ENCODE results near the gene DACT3.

The DACT3 gene

GRCh38 chr19:46665072-46665471, 4.1 kb upstream of the DACT3 start:
- DNase-seq (ENCODE audit: low read depth, low spot score), result no peak

GRCh38 chr19:46661735-46662592, 982 bp upstream of the DACT3 start:
- peak; percentile 91 for DNase-seq (ENCODE audit: low read depth, low spot score)

DNA sequence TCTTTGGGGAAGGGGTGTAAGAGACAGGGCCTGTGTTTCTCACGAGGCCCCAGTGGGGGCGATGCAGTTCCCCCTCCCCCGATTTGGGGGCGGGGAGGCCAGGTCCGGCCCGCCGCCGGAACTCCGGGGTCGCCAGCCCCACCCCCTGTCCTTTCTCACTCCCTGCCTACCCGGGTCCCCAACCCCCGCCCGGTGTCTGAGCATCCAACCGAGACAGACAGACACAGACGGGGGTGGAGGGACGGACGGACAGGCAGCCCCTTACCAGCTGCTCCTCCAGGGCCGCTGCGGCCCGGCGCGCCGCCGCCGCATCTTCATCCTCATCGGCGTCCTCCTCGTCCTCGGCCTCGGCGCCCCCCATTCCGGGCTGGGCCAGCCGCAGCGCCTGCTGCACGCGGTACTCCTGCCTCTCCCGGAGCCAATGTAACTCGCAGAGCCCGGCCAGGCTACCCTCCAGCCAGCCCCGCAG, 397 bp downstream of the DACT3 start:
- peak; percentile 28 for DNase-seq (ENCODE audit: low read depth, low spot score)

- DNase-seq (ENCODE audit: low read depth, low spot score), result peak; percentile 38
These were observed 919 bp downstream of the DACT3 start for GRCh38 chr19:46660008-46660517.

GRCh38 chr19:46659151-46660007, 1.6 kb downstream of the DACT3 start:
- peak; percentile 66 for DNase-seq (ENCODE audit: low read depth, low spot score)

- no peak for DNase-seq (ENCODE audit: low read depth, low spot score)
These were observed 4.4 kb downstream of the DACT3 start for GRCh38 chr19:46656541-46656940.

DNA sequence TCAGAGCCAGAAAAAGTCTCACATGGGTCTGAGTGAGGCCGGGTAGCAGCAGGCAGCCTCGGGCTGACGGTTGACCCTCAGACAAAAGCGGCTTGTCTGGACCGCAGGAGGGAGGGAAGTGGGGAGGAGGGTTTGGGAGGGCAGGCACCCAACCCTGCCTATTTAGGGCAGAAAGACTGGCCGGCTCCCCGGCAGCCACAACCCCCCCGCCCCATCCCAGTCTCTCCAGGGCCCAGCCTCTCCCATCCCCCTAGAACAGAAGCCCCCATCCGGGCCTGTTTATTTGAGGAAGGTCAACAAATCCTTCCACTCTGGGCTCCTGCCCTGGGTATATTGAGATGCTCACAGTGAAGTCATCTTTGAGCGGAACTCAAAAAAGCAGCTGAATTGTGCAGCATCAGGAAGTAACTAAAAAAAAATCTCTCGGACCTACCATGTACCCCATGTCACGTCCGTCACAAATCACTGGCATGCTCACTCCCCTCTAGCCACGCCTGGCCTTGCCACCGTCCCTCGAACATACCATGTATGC, 6.3 kb downstream of the DACT3 start:
- no peak for DNase-seq (ENCODE audit: low read depth, low spot score)

- no peak for DNase-seq (ENCODE audit: low read depth, low spot score)
These were observed 10.5 kb downstream of the DACT3 start for GRCh38 chr19:46650445-46650844.

- no peak for DNase-seq (ENCODE audit: low read depth, low spot score)
These were observed 11.7 kb downstream of the DACT3 start for GRCh38 chr19:46648961-46649960.

DNA sequence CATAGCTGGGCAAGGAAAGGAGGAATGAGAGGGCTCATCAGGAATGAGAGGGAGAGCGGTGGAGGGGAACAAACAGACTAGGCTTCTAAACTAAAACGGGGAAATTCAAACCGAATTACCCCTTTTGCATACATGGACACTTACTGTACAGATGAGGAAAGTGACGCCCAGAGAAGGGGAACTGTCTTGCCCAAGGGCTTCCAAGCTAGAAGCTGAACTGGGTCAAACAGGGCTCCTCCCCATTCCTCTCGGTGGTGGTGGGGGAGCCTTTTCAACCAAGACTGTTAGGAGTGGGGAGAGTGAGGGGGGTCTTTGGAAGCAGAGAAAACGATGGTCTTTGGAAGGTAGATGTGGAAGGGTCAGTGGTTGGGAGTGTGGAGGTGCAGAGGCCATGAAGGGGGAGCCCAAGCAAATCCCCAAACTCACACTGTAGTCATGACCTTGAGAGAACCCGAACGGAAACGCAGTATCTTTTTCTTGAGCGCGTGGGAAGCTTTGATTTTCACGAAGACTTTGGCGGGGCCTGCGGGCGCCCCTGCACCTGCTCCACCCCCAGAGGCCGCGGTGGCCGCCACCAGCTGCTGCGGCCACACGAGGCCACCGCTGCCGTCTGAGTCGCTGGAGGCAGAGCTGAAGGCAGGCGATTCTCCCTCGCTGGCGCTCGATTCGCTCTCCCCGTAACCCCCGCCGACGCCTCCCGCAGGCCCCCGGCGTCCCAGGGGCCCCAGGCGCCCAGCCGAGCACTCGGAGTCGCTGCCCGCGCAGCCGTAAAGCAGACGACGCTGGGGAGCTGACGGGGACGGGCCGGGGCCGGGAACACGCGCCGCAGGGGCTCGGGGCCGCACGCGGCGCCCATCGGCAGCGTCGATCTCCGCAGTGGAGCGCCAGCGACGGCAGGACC, 12.7 kb downstream of the DACT3 start:
- no peak for DNase-seq (ENCODE audit: low read depth, low spot score)

DNA sequence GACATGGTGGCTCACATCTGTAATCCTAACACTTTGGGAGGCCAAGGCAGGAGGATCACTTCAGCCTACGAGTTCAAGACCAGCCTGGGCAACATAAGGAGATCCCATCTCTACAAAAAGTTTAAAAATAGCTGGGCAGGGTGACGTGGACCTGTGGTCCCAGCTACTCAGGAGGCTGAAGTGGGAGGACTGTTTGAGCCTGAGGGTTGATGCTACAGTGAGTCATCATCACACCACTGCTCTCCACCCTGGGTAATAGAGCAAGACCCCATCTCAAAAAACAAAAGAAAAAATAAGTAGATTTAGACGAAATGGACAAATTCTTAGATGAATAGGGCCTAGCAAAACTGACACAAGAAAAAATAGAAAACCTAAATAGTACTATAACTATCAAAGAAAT, 14.6 kb downstream of the DACT3 start:
- no peak for DNase-seq (ENCODE audit: low read depth, low spot score)

DNA sequence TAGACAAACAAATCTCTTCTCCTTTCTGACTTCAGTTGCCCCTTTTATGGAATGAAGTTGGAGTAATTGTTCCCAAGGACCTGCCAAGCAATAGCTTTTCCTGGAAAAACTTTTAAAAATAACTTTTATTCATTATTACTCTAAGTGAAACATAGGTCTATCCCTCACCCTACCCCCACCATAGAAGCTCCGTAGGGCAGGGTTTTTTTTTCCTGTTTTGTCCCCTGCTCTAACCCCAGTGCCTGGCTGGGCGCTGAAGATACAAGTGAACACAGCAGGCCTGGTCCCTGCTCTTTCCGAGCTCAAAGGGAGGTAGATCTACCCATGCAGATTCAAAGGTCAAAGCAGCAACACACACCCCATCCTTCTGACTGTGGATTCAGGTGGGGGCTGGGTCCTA, 16.3 kb downstream of the DACT3 start:
- DNase-seq (ENCODE audit: low read depth, low spot score), result no peak

- DNase-seq (ENCODE audit: low read depth, low spot score), result no peak
These were observed 20.3 kb downstream of the DACT3 start for GRCh38 chr19:46640656-46641055.

- peak; percentile 84 for DNase-seq (ENCODE audit: low read depth, low spot score)
These were observed 21.4 kb downstream of the DACT3 start for GRCh38 chr19:46639358-46640182.

GRCh38 chr19:46637224-46637623, 23.8 kb downstream of the DACT3 start:
- DNase-seq (ENCODE audit: low read depth, low spot score), result no peak

GRCh38 chr19:46635920-46636761, 24.8 kb downstream of the DACT3 start, which contains the start of gene GNG8:
Gene GNG8 (minus strand): TSS chr19:46636202. CDS start chr19:46634682, 1,520 bp downstream.
- DNase-seq (ENCODE audit: low read depth, low spot score), result no peak

- DNase-seq (ENCODE audit: low read depth, low spot score), result no peak
These were observed 26.2 kb downstream of the DACT3 start for GRCh38 chr19:46634656-46635218.

Data from ELF-1 (cell line).